ENCODE data around the gene NRF1. TPM values are rescaled to one million over a fixed set of nuclear protein-coding genes. Genes with fewer than 3 reads are reported as not detected.
A peak's percentile ranks its signal among the peaks of the same experiment; 100 is the strongest.

Gene NRF1
- total RNA-seq, 1 experiment from 2014 or later: 13.6 TPM

- Histone ChIP-seq H3K4me3 (ENCODE audit: low read length) (no peak overlapping the region), H3K4me1 (ENCODE audit: insufficient read depth, low read length) (peaks cover 14% of the 10 kb centered on the region), H3K9ac (ENCODE audit: low read length) (no peak overlapping the region), H3K79me2 (ENCODE audit: low read length) (no peaks in the 10 kb centered on the region), H3K27me3 (ENCODE audit: low read length) (no peaks in the 10 kb centered on the region), H4K20me1 (ENCODE audit: low read length) (no peaks in the 10 kb centered on the region), H3K9me3 (ENCODE audit: low read length) (no peaks in the 10 kb centered on the region), H3K9me2 (replicated peaks; ENCODE audit: low read length) (no peaks in the 10 kb centered on the region), H3K27ac (ENCODE audit: low read length) (no peak overlapping the region), H3K4me2 (ENCODE audit: low read length) (peak overlapping the region; percentile 49), H3F3A (ENCODE audit: low read length, unreplicated experiment) (no peaks in the 10 kb centered on the region), H3K36me3 (ENCODE audit: low read depth, low read length) (peaks cover 14% of the 10 kb centered on the region), H2AFZ (ENCODE audit: low read length) (no peak overlapping the region)
- intact Hi-C loops (cut with micrococcal nuclease): no loop called here
- DNase-seq (peak; percentile 64), ATAC-seq (no peak)
- TF ChIP-seq EZH2phosphoT487 (IDR thresholded peaks at IDR 0.05; ENCODE audit: borderline replicate concordance, low read length) (no peak), CTCF (conservative IDR thresholded peaks at IDR 0.05; ENCODE audit: low read depth, low read length) (no peak), EZH2 (IDR thresholded peaks at IDR 0.05; ENCODE audit: low read length, unreplicated experiment) (no peak)
- CTCF ChIA-PET: no interaction called here
- POLR2A ChIA-PET (ENCODE audit: unreplicated experiment): no interaction called here
- no TSS peak for BruUV-seq (replicated peaks)
These were observed 96.5 kb downstream of the NRF1 start for GRCh38 chr7:129707910-129708499.

- Histone ChIP-seq H3K27me3 (ENCODE audit: low read length) (no peaks in the 10 kb centered on the region), H3K4me3 (ENCODE audit: low read length) (no peak overlapping the region), H3K9me2 (replicated peaks; ENCODE audit: low read length) (no peaks in the 10 kb centered on the region), H4K20me1 (ENCODE audit: low read length) (no peaks in the 10 kb centered on the region), H3K9me3 (ENCODE audit: low read length) (no peaks in the 10 kb centered on the region), H3K79me2 (ENCODE audit: low read length) (no peaks in the 10 kb centered on the region), H3K4me2 (ENCODE audit: low read length) (no peak overlapping the region), H3K4me1 (ENCODE audit: insufficient read depth, low read length) (peaks cover 1% of the 10 kb centered on the region), H2AFZ (ENCODE audit: low read length) (no peak overlapping the region), H3K9ac (ENCODE audit: low read length) (no peak overlapping the region), H3K36me3 (ENCODE audit: low read depth, low read length) (peaks cover 15% of the 10 kb centered on the region), H3F3A (ENCODE audit: low read length, unreplicated experiment) (no peaks in the 10 kb centered on the region), H3K27ac (ENCODE audit: low read length) (no peak overlapping the region)
- no peak for TF ChIP-seq EZH2phosphoT487 (IDR thresholded peaks at IDR 0.05; ENCODE audit: borderline replicate concordance, low read length)
- TF ChIP-seq CTCF (conservative IDR thresholded peaks at IDR 0.05; ENCODE audit: low read depth, low read length): no peak
- no peak for TF ChIP-seq EZH2 (IDR thresholded peaks at IDR 0.05; ENCODE audit: low read length, unreplicated experiment)
- ChIA-PET CTCF (no interaction called here), POLR2A (ENCODE audit: unreplicated experiment) (no interaction called here)
- no TSS peak for BruUV-seq (replicated peaks)
- ATAC-seq (no peak), DNase-seq (no peak)
- intact Hi-C loops (cut with micrococcal nuclease): no loop called here
These were observed 102.0 kb downstream of the NRF1 start for GRCh38 chr7:129713544-129713943.

- Histone ChIP-seq H2AFZ (ENCODE audit: low read length) (no peak overlapping the region), H3K36me3 (ENCODE audit: low read depth, low read length) (peaks cover 18% of the 10 kb centered on the region), H4K20me1 (ENCODE audit: low read length) (no peaks in the 10 kb centered on the region), H3K4me3 (ENCODE audit: low read length) (no peak overlapping the region), H3K27me3 (ENCODE audit: low read length) (no peaks in the 10 kb centered on the region), H3K4me1 (ENCODE audit: insufficient read depth, low read length) (no peaks in the 10 kb centered on the region), H3K9me3 (ENCODE audit: low read length) (no peaks in the 10 kb centered on the region), H3K9me2 (replicated peaks; ENCODE audit: low read length) (no peaks in the 10 kb centered on the region), H3K79me2 (ENCODE audit: low read length) (no peaks in the 10 kb centered on the region), H3K27ac (ENCODE audit: low read length) (no peak overlapping the region), H3K9ac (ENCODE audit: low read length) (no peak overlapping the region), H3F3A (ENCODE audit: low read length, unreplicated experiment) (no peaks in the 10 kb centered on the region), H3K4me2 (ENCODE audit: low read length) (no peak overlapping the region)
- no peak for TF ChIP-seq EZH2phosphoT487 (IDR thresholded peaks at IDR 0.05; ENCODE audit: borderline replicate concordance, low read length)
- TF ChIP-seq EZH2 (IDR thresholded peaks at IDR 0.05; ENCODE audit: low read length, unreplicated experiment): no peak
- no peak for TF ChIP-seq CTCF (conservative IDR thresholded peaks at IDR 0.05; ENCODE audit: low read depth, low read length)
- DNase-seq (no peak), ATAC-seq (no peak)
- intact Hi-C loops (cut with micrococcal nuclease): no loop called here
- no TSS peak for BruUV-seq (replicated peaks)
- POLR2A ChIA-PET (ENCODE audit: unreplicated experiment): no interaction called here
- CTCF ChIA-PET: no interaction called here
These were observed 103.1 kb downstream of the NRF1 start for GRCh38 chr7:129714514-129715063.
